D341Med (cell line): Measurements from ENCODE around the gene TMEM213.

Experiments
- DNase-seq: peaks from one replicate; pipeline ENCODE4 v3.0.0; 2012; ENCODE audit warnings: low spot score

TMEM213 gene

DNA sequence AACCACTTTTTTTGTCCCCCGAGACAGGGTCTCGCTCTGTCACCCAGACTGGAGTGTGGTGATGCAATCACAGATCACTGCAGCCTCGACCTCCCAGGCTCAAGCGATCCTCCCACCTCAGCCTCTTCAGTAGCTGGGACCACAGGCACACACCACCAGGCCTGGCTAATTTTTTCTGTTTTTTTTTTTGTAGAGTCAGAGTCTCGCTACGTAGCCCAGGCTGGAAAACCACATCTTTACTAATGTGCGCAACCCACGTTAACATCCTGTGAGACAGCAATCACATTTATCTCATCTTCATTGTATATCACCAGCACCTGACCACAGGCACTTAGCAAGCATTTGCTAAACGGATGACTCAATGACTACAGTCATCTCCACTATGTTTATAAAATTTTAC lies 78.0 kb downstream of the TMEM213 start:
- DNase-seq = no peak

GRCh38 chr7:138876326-138876725 lies 78.5 kb downstream of the TMEM213 start:
- DNase-seq = no peak

DNA sequence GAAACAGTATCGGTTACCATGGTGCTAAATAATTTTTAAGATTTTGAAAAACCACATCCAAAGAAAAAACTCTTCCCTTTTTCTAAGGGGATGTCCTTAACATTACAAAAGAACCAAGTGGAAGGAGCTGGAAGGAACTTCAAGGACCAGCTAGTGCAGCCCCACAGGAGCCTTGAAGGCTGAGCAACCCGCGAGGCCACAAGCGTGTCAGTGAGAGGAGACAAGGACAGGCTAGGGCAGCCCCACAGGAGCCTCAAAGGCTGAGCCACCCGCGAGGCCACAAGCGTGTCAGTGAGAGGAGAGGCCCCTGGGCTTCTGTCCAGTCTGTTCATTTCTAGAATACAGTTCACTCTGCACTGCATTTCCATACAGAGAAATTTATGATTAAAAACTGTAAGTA lies 80.3 kb downstream of the TMEM213 start:
- DNase-seq = no peak

- DNase-seq = no peak
Measured at GRCh38 chr7:138878856-138879255, 81.1 kb downstream of the TMEM213 start.

- no peak for DNase-seq
Measured at GRCh38 chr7:138879356-138879755, 81.6 kb downstream of the TMEM213 start.

GRCh38 chr7:138880881-138881578 lies 83.2 kb downstream of the TMEM213 start:
- no peak for DNase-seq

- DNase-seq = no peak
Measured at GRCh38 chr7:138881579-138882188, 83.9 kb downstream of the TMEM213 start.

DNA sequence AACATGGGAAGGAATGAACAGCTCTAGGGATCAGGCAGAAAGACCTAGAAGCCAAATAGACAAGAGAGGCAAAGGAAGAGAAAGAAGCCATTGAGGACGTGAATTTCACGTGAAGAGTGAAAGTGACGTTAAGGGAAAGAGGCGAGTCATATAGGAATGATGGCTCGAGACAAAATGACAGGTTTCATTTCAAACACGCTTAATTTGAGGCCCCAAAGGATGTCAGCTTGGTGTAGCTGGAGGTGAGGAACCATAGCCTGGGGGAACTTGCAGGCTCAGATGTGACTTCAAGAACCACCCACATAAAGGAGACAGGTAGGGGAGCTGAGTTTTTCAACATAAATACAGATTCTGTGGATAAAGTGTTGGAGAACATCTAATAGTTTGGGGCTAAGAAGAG lies 84.5 kb downstream of the TMEM213 start:
- no peak for DNase-seq

GRCh38 chr7:138885383-138886147 lies 87.8 kb downstream of the TMEM213 start:
- no peak for DNase-seq

DNA sequence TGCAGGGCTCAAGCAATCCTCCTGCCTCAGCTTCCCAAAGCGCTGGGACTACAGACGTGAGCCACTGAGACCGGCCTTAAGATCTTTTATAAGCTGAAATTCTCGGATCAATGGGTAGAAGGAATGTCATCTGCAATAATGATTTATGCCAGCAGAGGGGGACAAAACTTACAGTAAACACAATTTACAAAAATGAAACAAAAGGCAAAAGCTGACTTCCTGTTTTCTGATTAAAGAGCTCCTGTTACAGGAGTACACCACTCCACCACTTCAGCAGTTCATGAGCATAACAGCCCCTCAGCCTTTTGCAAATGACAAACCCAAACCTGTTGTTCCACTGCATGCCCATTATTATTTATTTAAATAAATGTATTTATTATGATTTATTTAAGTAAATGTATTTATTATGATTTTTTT lies 88.7 kb downstream of the TMEM213 start:
- DNase-seq = peak; percentile 40

GRCh38 chr7:138887085-138887710 lies 89.4 kb downstream of the TMEM213 start:
- no peak for DNase-seq
